Stomach (tissue), 4 donors: Measurements from ENCODE around the gene MARCHF9.

Experiments used
- POLR2A ChIP-seq, 4 donors: fragments of 450-650 bp; IDR thresholded peaks; one replicate each; pipeline ENCODE4 v1.6.1; 2016; ENCODE audit warnings: antibody characterized with exemption in 4 of 4, control low read depth in 2 of 4, mild to moderate bottlenecking in 1 of 4, moderate library complexity in 1 of 4
- POLR2AphosphoS5 ChIP-seq, 3 donors: sonication (generic); formaldehyde crosslinking; IDR thresholded peaks; one replicate each; pipeline ENCODE4 v1.6.1; 2016; ENCODE audit warnings: antibody characterized with exemption in 3 of 3
- TF ChIP-seq, protein P1 (sequence below), 7 experiments: fragments of 450-650 bp in 4 of 7; fragments of 200-600 bp in 3 of 7; sonication (generic) in 3 of 7; IDR thresholded peaks; one replicate each; pipeline ENCODE4 v1.5.1; 2016 to 2019; ENCODE audit warnings: antibody characterized with exemption in 7 of 7, control low read depth in 2 of 7, mild to moderate bottlenecking in 1 of 7

DNA sequence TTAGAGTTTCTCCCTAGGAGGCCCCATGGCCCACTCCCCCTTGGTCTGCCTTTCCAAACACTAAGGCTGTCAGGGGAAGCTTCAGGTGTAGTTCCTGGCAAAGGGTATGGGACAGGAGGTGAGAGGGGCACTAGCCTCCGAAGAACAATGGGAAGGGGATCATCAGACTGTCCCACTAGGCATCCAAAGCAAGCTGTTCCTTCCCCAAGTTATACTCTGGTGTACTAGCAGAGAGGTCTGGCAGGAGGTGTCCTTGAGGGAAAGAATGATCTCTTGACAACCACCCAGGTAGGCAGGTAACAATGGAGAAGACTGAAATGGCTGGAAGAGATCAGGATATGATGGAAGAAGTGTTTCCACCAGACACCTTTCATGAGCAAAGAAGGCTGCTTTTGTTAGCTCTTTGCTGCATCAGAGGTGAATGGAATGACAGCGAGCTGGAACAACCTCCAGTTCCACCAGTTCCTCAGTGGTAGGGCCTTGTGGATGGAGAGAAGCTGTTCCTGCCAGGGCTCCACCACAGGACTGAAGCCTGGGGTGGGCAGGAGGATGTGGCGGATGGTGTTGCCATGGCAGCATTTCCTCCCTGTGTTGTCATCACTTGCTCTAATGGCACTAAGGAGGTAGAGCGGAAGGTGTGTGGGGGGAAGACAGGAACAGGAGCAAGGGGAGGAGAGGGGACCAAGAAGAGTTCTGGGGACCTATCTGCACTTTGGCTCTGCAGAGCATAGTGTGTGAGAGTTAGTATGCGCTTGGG is 14.1 kb upstream of the MARCHF9 start:
- no peak for TF ChIP-seq POLR2AphosphoS5 (IDR thresholded peaks at IDR 0.05)
- TF ChIP-seq, protein P1, sequence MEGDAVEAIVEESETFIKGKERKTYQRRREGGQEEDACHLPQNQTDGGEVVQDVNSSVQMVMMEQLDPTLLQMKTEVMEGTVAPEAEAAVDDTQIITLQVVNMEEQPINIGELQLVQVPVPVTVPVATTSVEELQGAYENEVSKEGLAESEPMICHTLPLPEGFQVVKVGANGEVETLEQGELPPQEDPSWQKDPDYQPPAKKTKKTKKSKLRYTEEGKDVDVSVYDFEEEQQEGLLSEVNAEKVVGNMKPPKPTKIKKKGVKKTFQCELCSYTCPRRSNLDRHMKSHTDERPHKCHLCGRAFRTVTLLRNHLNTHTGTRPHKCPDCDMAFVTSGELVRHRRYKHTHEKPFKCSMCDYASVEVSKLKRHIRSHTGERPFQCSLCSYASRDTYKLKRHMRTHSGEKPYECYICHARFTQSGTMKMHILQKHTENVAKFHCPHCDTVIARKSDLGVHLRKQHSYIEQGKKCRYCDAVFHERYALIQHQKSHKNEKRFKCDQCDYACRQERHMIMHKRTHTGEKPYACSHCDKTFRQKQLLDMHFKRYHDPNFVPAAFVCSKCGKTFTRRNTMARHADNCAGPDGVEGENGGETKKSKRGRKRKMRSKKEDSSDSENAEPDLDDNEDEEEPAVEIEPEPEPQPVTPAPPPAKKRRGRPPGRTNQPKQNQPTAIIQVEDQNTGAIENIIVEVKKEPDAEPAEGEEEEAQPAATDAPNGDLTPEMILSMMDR (IDR thresholded peaks at IDR 0.05) = no peak
- TF ChIP-seq POLR2A (IDR thresholded peaks at IDR 0.05) = no peak
